GM12874 (cell line): Measurements from ENCODE around the gene HDAC4.

ENCODE experiments used
- TF ChIP-seq, protein P1 (sequence below): IDR thresholded peaks from 2 replicates; pipeline ENCODE4 v1.5.1; 2011; ENCODE audit warnings: low read depth, mild to moderate bottlenecking, control low read depth, low read length, moderate library complexity; ENCODE audit not compliant: insufficient read depth

HDAC4 gene

DNA sequence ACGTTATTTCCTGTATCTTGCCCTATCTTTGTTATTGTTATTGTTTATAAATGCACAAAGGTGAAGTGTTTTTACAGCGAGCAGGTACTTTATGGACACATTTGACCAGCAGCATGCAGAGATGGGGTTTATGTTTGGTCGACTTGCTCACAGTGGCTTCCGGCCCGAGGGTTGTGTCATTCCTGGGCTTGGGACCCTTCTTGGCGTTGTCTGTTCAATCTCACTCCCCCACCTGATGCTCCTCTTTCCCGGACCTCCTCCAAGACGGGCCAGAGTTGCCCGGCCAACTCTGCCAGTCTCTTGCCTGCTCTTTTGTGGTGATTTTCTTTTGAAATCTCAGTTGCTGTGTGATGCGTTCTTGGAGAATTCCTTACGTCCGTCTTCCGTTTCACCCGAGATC, 399.0 kb downstream of the HDAC4 start:
- TF ChIP-seq, protein P1, sequence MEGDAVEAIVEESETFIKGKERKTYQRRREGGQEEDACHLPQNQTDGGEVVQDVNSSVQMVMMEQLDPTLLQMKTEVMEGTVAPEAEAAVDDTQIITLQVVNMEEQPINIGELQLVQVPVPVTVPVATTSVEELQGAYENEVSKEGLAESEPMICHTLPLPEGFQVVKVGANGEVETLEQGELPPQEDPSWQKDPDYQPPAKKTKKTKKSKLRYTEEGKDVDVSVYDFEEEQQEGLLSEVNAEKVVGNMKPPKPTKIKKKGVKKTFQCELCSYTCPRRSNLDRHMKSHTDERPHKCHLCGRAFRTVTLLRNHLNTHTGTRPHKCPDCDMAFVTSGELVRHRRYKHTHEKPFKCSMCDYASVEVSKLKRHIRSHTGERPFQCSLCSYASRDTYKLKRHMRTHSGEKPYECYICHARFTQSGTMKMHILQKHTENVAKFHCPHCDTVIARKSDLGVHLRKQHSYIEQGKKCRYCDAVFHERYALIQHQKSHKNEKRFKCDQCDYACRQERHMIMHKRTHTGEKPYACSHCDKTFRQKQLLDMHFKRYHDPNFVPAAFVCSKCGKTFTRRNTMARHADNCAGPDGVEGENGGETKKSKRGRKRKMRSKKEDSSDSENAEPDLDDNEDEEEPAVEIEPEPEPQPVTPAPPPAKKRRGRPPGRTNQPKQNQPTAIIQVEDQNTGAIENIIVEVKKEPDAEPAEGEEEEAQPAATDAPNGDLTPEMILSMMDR: no peak

DNA sequence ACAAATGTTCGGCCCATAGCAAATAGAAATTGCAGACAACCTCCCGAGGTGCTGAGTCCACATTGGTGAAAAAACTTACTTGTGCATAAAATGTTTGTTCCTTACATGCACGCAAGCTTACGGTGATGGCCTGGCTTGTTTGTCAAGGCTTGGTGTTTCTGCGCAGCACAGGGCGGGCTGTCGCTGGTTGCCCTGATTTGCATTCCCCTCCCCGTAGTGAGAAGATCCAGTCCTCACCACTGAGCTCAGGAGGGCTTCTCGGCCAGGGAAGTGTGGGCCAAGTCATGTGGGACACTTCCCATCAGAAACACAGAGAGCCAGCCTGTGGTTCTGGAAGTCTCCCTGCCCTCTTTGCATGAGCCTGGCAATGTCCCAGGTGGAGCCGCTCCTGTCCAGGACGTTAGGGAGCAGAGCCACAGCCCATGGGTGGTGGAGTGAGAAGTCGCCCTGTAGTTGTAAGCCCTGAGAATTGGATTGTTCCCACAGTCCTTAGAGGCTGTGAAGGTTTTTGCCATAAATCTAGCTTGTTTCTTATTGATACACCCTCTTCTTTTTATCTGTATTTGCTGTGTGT, 400.2 kb downstream of the HDAC4 start:
- TF ChIP-seq, protein P1: no peak

DNA sequence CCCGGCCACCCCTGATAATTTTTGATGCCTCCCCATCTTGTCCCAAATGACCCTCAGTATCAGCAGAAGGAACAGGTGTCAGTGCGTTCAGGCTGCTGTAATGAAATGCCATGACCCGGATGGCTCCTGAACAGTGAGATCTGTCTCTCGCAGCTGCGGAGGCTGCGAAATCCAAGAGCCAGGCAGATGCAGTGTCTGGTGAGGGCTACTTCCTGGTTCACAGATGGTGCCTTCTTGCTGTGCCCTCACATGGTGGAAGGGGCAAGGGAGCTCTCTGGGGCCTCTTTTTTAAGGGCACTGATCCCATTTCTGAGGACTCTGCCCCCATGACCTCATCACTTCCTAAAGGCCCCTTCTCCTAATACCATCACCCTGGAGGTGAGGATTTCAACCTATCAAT, 400.7 kb downstream of the HDAC4 start:
- TF ChIP-seq, protein P1: no peak

DNA sequence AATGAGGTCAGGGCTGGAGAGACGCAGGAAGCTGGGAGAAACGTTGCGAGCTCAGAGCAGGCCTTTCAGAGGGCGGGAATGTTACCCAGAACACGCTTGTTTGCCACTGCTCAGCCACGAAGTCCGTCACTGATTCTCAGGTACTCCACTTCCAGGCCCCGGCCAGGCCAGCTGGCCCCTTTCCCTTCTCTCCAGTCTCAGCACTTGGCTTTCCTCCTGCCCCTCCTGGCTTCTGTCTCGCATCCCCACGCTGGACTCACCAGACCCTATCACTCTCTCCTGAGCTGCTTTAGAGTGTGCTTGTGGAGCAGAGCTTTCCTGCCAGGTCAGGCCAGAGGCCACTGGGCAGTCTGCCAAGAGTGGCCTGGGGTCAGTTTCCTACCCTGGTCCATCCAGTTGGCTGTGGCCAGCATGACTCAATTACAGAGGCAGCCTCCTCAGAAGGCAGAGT, 401.5 kb downstream of the HDAC4 start:
- TF ChIP-seq, protein P1: no peak

DNA sequence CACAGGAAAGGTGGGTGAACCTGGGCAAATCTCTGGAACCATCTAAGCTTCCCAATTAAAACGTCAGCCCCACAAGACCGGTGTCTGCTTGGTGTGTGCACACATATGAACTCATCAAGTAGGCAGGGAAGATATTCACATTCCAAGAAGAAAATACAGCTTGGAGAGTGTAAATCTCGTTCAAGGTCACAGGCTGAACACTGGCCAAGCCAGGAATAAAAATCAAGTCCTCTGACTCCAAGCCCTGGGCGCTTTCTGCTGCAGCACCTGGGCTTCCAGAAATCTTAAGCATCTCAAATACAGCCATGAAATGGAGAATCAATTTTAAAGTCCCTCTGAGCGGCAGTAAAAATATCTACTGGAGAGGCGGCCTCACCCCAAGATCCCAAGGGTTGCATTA, 402.0 kb downstream of the HDAC4 start:
- TF ChIP-seq, protein P1: no peak
